KMS-11 (cell line): ENCODE data around the gene FSD1.

Experiments
- H2AFZ ChIP-seq: fragments of 200-600 bp; sonication (generic); 2 replicates; pipeline ENCODE4 v1.6.1; 2016; ENCODE audit warnings: antibody characterized with exemption, mixed run types, low read depth
- H3K27ac ChIP-seq: fragments of 200-600 bp; sonication (generic); 2 replicates; pipeline ENCODE4 v1.6.1; 2016; ENCODE audit warnings: mild to moderate bottlenecking, mixed run types
- H3K27me3 ChIP-seq: fragments of 200-600 bp; sonication (generic); 2 replicates; pipeline ENCODE4 v1.6.1; 2017; ENCODE audit warnings: mild to moderate bottlenecking, low read depth, mixed run types, moderate library complexity; ENCODE audit not compliant: insufficient read depth
- H3K36me3 ChIP-seq: fragments of 200-600 bp; sonication (generic); 2 replicates; pipeline ENCODE4 v1.6.1; 2017; ENCODE audit warnings: mild to moderate bottlenecking, mixed run types; ENCODE audit not compliant: insufficient read depth
- H3K4me1 ChIP-seq: fragments of 200-600 bp; sonication (generic); 2 replicates; pipeline ENCODE4 v1.6.1; 2016; ENCODE audit warnings: mild to moderate bottlenecking, low read depth, mixed run types; ENCODE audit not compliant: poor library complexity, severe bottlenecking
- H3K4me2 ChIP-seq: fragments of 200-600 bp; sonication (generic); 2 replicates; pipeline ENCODE4 v1.7.0; 2016; ENCODE audit warnings: mild to moderate bottlenecking, mixed run types
- H3K4me3 ChIP-seq: fragments of 200-600 bp; sonication (generic); IDR thresholded peaks from 2 replicates; pipeline ENCODE4 v1.6.1; 2017; ENCODE audit warnings: low read depth, low read length, mixed read lengths; ENCODE audit not compliant: insufficient read depth
- H3K79me2 ChIP-seq: fragments of 200-600 bp; sonication (generic); 2 replicates; pipeline ENCODE4 v1.6.1; 2016; ENCODE audit warnings: low read depth, mixed run types; ENCODE audit not compliant: insufficient read depth
- H3K9ac ChIP-seq: fragments of 200-600 bp; sonication (generic); 2 replicates; pipeline ENCODE4 v1.6.1; 2016; ENCODE audit warnings: mild to moderate bottlenecking, mixed run types
- H4K20me1 ChIP-seq: fragments of 200-600 bp; sonication (generic); 2 replicates; pipeline ENCODE4 v1.6.1; 2016; ENCODE audit warnings: mild to moderate bottlenecking, mixed run types; ENCODE audit not compliant: insufficient read depth
- CTCF ChIP-seq: fragments of 200-600 bp; sonication (generic); conservative IDR thresholded peaks from 2 replicates; pipeline ENCODE4 v1.6.1; 2017; ENCODE audit warnings: low read depth, mild to moderate bottlenecking, antibody characterized with exemption, low read length, moderate library complexity, mixed read lengths

FSD1 gene

GRCh38 chr19:4369109-4369887 is 64.9 kb downstream of the FSD1 start:
- H4K20me1 ChIP-seq = no peaks in the 10 kb centered on the region
- no peak for TF ChIP-seq CTCF
- H2AFZ ChIP-seq = peak overlapping the region; percentile 42
- no peaks in the 10 kb centered on the region for H3K27me3 ChIP-seq
- H3K79me2 ChIP-seq = peaks cover 8% of the 10 kb centered on the region; the same call in 1 of the 2 replicates
- no peaks in the 10 kb centered on the region for H3K36me3 ChIP-seq
- peak overlapping the region; percentile 99 for H3K4me2 ChIP-seq
- H3K4me1 ChIP-seq = peaks cover 46% of the 10 kb centered on the region
- no peak overlapping the region for H3K4me3 ChIP-seq
- peak overlapping the region; percentile 84 for H3K9ac ChIP-seq
- peak overlapping the region; percentile 95 for H3K27ac ChIP-seq

GRCh38 chr19:4369888-4370260 is 65.5 kb downstream of the FSD1 start:
- H3K27ac ChIP-seq = peak overlapping the region; percentile 95
- peak overlapping the region; percentile 84 for H3K9ac ChIP-seq
- no peak overlapping the region for H3K4me3 ChIP-seq
- H3K4me1 ChIP-seq = peaks cover 46% of the 10 kb centered on the region
- H2AFZ ChIP-seq = peak overlapping the region; percentile 42
- peak; percentile 57 for TF ChIP-seq CTCF
- H3K79me2 ChIP-seq = peaks cover 8% of the 10 kb centered on the region; the same call in 1 of the 2 replicates
- no peaks in the 10 kb centered on the region for H3K27me3 ChIP-seq
- H3K36me3 ChIP-seq = no peaks in the 10 kb centered on the region
- peak overlapping the region; percentile 99 for H3K4me2 ChIP-seq
- no peaks in the 10 kb centered on the region for H4K20me1 ChIP-seq

- Histone ChIP-seq H3K79me2 (peaks cover 8% of the 10 kb centered on the region; the same call in 1 of the 2 replicates), H3K27me3 (no peaks in the 10 kb centered on the region), H3K9ac (peak overlapping the region; percentile 84; the same call in 1 of the 2 replicates), H3K4me1 (peaks cover 46% of the 10 kb centered on the region), H3K4me3 (no peak overlapping the region), H3K27ac (peak overlapping the region; percentile 95), H2AFZ (no peak overlapping the region), H3K36me3 (no peaks in the 10 kb centered on the region), H4K20me1 (no peaks in the 10 kb centered on the region), H3K4me2 (peak overlapping the region; percentile 99)
- no peak for TF ChIP-seq CTCF
These were observed 66.1 kb downstream of the FSD1 start for GRCh38 chr19:4370418-4371041.

GRCh38 chr19:4371247-4372164 is 67.1 kb downstream of the FSD1 start:
- H3K27me3 ChIP-seq = no peaks in the 10 kb centered on the region
- no peaks in the 10 kb centered on the region for H4K20me1 ChIP-seq
- H3K79me2 ChIP-seq = peaks cover 8% of the 10 kb centered on the region; the same call in 1 of the 2 replicates
- H3K27ac ChIP-seq = no peak overlapping the region
- no peak overlapping the region for H3K4me3 ChIP-seq
- no peak overlapping the region for H2AFZ ChIP-seq
- no peaks in the 10 kb centered on the region for H3K36me3 ChIP-seq
- TF ChIP-seq CTCF = no peak
- H3K4me1 ChIP-seq = peaks cover 46% of the 10 kb centered on the region
- no peak overlapping the region for H3K9ac ChIP-seq
- H3K4me2 ChIP-seq = peak overlapping the region; percentile 99
